GM18508 (cell line): ENCODE results near the gene MGAM2.

ENCODE experiments used
- ATAC-seq: cut with Tn5 transposase; IDR thresholded peaks from one replicate; pipeline ENCODE4 v1.9.1; 2021; ENCODE audit warnings: moderate number of reproducible peaks; ENCODE audit not compliant: insufficient read depth, unreplicated experiment

MGAM2 gene

GRCh38 chr7:142114207-142114606 is 2.7 kb downstream of the MGAM2 start:
- no peak for ATAC-seq

GRCh38 chr7:142120524-142120923 is 9.0 kb downstream of the MGAM2 start:
- no peak for ATAC-seq

GRCh38 chr7:142123184-142123583 is 11.7 kb downstream of the MGAM2 start:
- ATAC-seq: no peak

GRCh38 chr7:142125256-142125955 is 13.9 kb downstream of the MGAM2 start:
- no peak for ATAC-seq

- ATAC-seq: no peak
These were observed 18.7 kb downstream of the MGAM2 start for GRCh38 chr7:142130267-142130666.

- ATAC-seq: no peak
These were observed 20.1 kb downstream of the MGAM2 start for GRCh38 chr7:142131439-142132185.

GRCh38 chr7:142133731-142134148 is 22.2 kb downstream of the MGAM2 start:
- no peak for ATAC-seq

- ATAC-seq: no peak
These were observed 23.4 kb downstream of the MGAM2 start for GRCh38 chr7:142134909-142135308.

GRCh38 chr7:142138996-142139395 is 27.5 kb downstream of the MGAM2 start:
- no peak for ATAC-seq

- ATAC-seq: no peak
These were observed 28.3 kb downstream of the MGAM2 start for GRCh38 chr7:142139597-142140400.

- ATAC-seq: no peak
These were observed 29.0 kb downstream of the MGAM2 start for GRCh38 chr7:142140401-142140959.

GRCh38 chr7:142142702-142143101 is 31.2 kb downstream of the MGAM2 start:
- no peak for ATAC-seq

GRCh38 chr7:142146124-142146523 is 34.6 kb downstream of the MGAM2 start:
- ATAC-seq: no peak

GRCh38 chr7:142150356-142150755 is 38.8 kb downstream of the MGAM2 start:
- ATAC-seq: no peak

GRCh38 chr7:142150869-142151268 is 39.4 kb downstream of the MGAM2 start:
- no peak for ATAC-seq

- peak; percentile 61 for ATAC-seq
These were observed 40.6 kb downstream of the MGAM2 start for GRCh38 chr7:142152076-142152475.

GRCh38 chr7:142153400-142153799 is 41.9 kb downstream of the MGAM2 start:
- ATAC-seq: no peak

- ATAC-seq: no peak
These were observed 47.4 kb downstream of the MGAM2 start for GRCh38 chr7:142158736-142159496.

- no peak for ATAC-seq
These were observed 50.4 kb downstream of the MGAM2 start for GRCh38 chr7:142161921-142162320.

- no peak for ATAC-seq
These were observed 57.2 kb downstream of the MGAM2 start for GRCh38 chr7:142168746-142169145.
